ENCODE measurements around the gene SPPL2B. TPM values are rescaled to one million over a fixed set of nuclear protein-coding genes. Genes with fewer than 3 reads are reported as not detected.
A peak's percentile ranks its signal among the peaks of the same experiment; 100 is the strongest.

SPPL2B gene
- total RNA-seq, 3 donors from 2014 or later (not counting 1 experiment from before 2014, with no cell fraction given): 63.2 to 83.8 (median 79.7) TPM

DNA sequence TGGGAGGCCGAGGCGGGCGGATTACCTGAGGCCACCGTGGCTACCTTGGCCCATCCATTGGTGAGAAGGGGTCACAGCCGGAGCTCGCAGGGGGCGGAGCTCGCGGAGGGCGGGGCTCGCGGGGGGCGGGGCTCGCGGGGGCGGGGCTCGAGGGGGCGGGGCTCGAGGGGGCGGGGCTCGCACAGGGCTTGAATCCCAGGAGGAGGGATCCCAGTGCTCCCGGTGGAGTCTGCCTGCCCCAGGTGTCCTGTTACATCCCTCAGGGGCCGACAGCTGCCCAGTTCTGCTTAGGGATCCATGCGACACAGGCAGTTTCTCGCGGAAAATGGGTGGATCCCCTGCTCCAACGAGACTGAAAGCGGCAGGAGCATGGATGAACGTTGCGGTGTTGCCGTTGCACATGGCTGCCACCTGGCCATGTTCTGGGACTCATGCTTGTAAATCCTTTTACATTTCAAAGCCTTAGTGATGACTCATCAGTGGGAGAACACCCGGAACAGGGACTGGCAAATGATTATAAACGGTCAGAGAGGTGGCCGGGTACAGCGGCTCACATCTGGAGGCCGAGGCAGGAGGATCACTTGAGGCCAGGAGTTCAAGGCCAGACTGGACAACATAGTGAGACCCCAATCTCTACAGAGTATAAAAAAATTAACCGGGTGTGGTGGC lies 56.7 kb downstream of the SPPL2B start:
- H3K36me3 ChIP-seq (ENCODE audit: control insufficient read depth, insufficient read depth, low read length): no peaks in the 10 kb centered on the region
- DNase-seq (peak in 1 of 2 donors; percentile 28), ATAC-seq (peak in 1 of 3 donors; percentile 61)
- Mint-ChIP-seq H3K36me3 (no peaks in the 10 kb centered on the region), H3K4me1 (no peaks in the 10 kb centered on the region), H3K4me3 (no peak overlapping the region), H3K27me3 (ENCODE audit: low read depth in 2 of 2) (peaks cover 0 to 3% of the 10 kb centered on the region in 2 donors), H3K27ac (no peak overlapping the region), H3K9me3 (no peaks in the 10 kb centered on the region)
- H3K9me3 ChIP-seq (ENCODE audit: control insufficient read depth, insufficient read depth, low read length): no peaks in the 10 kb centered on the region
- 40% methylated on average over 37 of the region's 37 CpGs for WGBS (ENCODE audit: insufficient coverage)
- peaks cover 4% of the 10 kb centered on the region for H3K4me1 ChIP-seq (ENCODE audit: control insufficient read depth, insufficient read depth, low read length)
- intact Hi-C loops (cut with micrococcal nuclease): no loop called here
- H3K4me3 ChIP-seq (ENCODE audit: low read length): no peak overlapping the region
- H3K27ac ChIP-seq (ENCODE audit: low read length): no peak overlapping the region
- H3K27me3 ChIP-seq (ENCODE audit: control insufficient read depth, insufficient read depth, low read length): no peaks in the 10 kb centered on the region
- TF ChIP-seq, protein P1, sequence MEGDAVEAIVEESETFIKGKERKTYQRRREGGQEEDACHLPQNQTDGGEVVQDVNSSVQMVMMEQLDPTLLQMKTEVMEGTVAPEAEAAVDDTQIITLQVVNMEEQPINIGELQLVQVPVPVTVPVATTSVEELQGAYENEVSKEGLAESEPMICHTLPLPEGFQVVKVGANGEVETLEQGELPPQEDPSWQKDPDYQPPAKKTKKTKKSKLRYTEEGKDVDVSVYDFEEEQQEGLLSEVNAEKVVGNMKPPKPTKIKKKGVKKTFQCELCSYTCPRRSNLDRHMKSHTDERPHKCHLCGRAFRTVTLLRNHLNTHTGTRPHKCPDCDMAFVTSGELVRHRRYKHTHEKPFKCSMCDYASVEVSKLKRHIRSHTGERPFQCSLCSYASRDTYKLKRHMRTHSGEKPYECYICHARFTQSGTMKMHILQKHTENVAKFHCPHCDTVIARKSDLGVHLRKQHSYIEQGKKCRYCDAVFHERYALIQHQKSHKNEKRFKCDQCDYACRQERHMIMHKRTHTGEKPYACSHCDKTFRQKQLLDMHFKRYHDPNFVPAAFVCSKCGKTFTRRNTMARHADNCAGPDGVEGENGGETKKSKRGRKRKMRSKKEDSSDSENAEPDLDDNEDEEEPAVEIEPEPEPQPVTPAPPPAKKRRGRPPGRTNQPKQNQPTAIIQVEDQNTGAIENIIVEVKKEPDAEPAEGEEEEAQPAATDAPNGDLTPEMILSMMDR (IDR thresholded peaks at IDR 0.05): no peak

DNA sequence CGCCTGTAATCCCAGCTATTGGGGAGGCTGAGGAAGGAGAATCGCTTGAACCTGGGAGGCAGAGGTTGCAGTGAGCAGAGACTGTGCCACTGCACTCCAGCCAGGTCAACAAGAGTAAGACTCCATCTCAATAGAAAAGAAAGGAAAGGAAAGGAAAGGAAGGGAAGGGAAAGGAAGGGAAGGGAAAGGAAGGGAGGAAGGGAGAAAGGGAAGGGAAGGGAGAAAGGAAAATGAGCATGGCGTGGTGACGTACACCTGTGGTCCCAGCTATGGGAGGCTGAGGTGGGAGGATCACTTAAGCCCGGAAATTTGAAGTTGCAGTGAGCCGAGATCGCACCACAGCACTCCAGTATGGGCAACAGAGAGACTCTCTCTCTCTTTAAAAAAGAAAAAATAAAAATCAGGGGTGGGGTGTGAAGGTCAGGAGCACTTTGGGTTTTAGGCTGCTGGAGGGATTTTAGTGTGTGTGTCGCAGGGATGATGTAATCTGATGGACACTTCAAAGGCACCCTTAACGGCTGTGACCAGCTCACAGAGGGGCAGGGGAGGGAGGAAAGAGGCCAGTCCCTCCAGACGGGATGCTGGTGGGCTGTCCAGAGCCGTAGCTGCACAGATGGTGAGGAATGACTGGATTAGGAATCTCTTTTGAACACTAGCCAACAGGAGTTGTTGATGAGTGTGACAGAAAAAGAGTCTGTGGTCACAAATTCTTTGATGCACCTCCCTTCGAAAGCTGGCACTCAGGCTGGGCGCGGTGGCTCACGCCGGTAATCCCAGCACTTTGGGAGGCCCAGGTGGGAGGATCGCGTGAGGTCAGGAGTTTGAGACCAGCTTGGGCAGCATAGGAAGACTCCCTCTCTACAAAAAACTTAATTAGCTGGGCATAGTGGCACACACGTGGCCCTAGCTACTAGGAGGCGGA lies 59.1 kb downstream of the SPPL2B start:
- TF ChIP-seq, protein P1 (IDR thresholded peaks at IDR 0.05): no peak
- Histone ChIP-seq H3K9me3 (ENCODE audit: control insufficient read depth, insufficient read depth, low read length) (no peaks in the 10 kb centered on the region), H3K27me3 (ENCODE audit: control insufficient read depth, insufficient read depth, low read length) (no peaks in the 10 kb centered on the region), H3K4me1 (ENCODE audit: control insufficient read depth, insufficient read depth, low read length) (peaks cover 6% of the 10 kb centered on the region), H3K4me3 (ENCODE audit: low read length) (no peak overlapping the region), H3K27ac (ENCODE audit: low read length) (no peak overlapping the region), H3K36me3 (ENCODE audit: control insufficient read depth, insufficient read depth, low read length) (no peaks in the 10 kb centered on the region)
- DNase-seq (no peak), ATAC-seq (no peak)
- WGBS (ENCODE audit: insufficient coverage): 87% methylated on average over 20 of the region's 20 CpGs
- intact Hi-C loops (cut with micrococcal nuclease): no loop called here
- Mint-ChIP-seq H3K27me3 (ENCODE audit: low read depth in 2 of 2) (peaks cover 6% of the 10 kb centered on the region in 2 donors), H3K36me3 (no peaks in the 10 kb centered on the region), H3K4me1 (peaks cover 5% of the 10 kb centered on the region in 2 donors), H3K9me3 (no peaks in the 10 kb centered on the region), H3K27ac (peak overlapping the region in 1 of 2 donors; percentile 62), H3K4me3 (no peak overlapping the region)

DNA sequence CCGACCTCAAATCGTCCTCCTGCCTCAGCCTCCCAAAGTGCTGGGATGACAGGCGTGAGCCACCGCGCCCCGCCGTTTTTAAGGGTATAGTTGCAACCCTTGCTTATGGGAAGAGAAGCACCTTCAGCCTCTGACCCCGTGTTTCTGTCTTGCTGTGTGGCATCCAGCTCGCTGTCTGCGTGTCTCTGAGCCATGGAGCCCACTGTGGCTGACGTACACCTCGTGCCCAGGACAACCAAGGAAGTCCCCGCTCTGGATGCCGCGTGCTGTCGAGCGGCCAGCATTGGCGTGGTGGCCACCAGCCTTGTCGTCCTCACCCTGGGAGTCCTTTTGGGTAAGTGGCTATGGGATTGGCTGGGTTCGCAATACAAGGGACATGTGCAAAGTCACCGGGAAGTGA lies 61.1 kb downstream of the SPPL2B start:
- ATAC-seq (no peak), DNase-seq (no peak)
- Histone ChIP-seq H3K36me3 (ENCODE audit: control insufficient read depth, insufficient read depth, low read length) (no peaks in the 10 kb centered on the region), H3K27me3 (ENCODE audit: control insufficient read depth, insufficient read depth, low read length) (no peaks in the 10 kb centered on the region), H3K4me1 (ENCODE audit: control insufficient read depth, insufficient read depth, low read length) (peaks cover 15% of the 10 kb centered on the region), H3K9me3 (ENCODE audit: control insufficient read depth, insufficient read depth, low read length) (no peaks in the 10 kb centered on the region), H3K4me3 (ENCODE audit: low read length) (no peak overlapping the region), H3K27ac (ENCODE audit: low read length) (no peak overlapping the region)
- Mint-ChIP-seq H3K9me3 (no peaks in the 10 kb centered on the region), H3K36me3 (no peaks in the 10 kb centered on the region), H3K4me1 (peaks cover 5% of the 10 kb centered on the region in 2 donors), H3K4me3 (no peak overlapping the region), H3K27ac (no peak overlapping the region), H3K27me3 (ENCODE audit: low read depth in 2 of 2) (peaks cover 6% of the 10 kb centered on the region in 2 donors)
- 88% methylated on average over 21 of the region's 21 CpGs for WGBS (ENCODE audit: insufficient coverage)
- intact Hi-C loops (cut with micrococcal nuclease): no loop called here
- TF ChIP-seq, protein P1 (IDR thresholded peaks at IDR 0.05): no peak

All from natural killer cell (primary cell).